B cell (primary cell): Measurements from ENCODE around the gene AFF2. TPM values are rescaled to one million over a fixed set of nuclear protein-coding genes. Genes with fewer than 3 reads are reported as not detected.

Source experiments
- ATAC-seq: fragments of 200-7000 bp; cut with Tn5 transposase; one replicate; pipeline ENCODE4 v1.10.0; 2021; ENCODE audit warnings: low read depth, mild to moderate bottlenecking, moderate number of reproducible peaks, moderate library complexity
- CTCF ChIA-PET: fragments of 350-600 bp; sonication (Branson Sonifier 250); formaldehyde crosslinking; loops from one replicate; lab custom pipeline; 2021; ENCODE audit warnings: antibody characterized with exemption, inconsistent platforms; lab: Charles Lee
- POLR2A ChIA-PET: fragments of 350-600 bp; sonication (Branson Sonifier 250); formaldehyde crosslinking; loops from one replicate; lab custom pipeline; 2021; ENCODE audit warnings: antibody characterized with exemption; lab: Charles Lee
- DNase-seq: peaks from one replicate; pipeline ENCODE4 v3.0.0; 2013
- H2AFZ ChIP-seq: 2 replicates; pipeline ENCODE4 v1.6.1; 2012; ENCODE audit warnings: mild to moderate bottlenecking, low read depth, low read length; ENCODE audit not compliant: insufficient read depth, poor library complexity, severe bottlenecking
- H3K27ac ChIP-seq, 2 donors: 1 replicate in 1 of 2; 2 replicates in 1 of 2; pipeline ENCODE4 v1.5.1; 2012 to 2013; ENCODE audit warnings: low read length in 2 of 2, mild to moderate bottlenecking in 2 of 2, moderate library complexity in 1 of 2
- H3K27me3 ChIP-seq, 4 experiments: fragments of 200-600 bp in 1 of 4; sonication (generic) in 1 of 4; replicated peaks in 1 of 4; 1 replicate in 2 of 4; 2 replicates in 2 of 4; pipeline versions ENCODE4 v1.6.1 to v1.7.0; 2013 to 2016; ENCODE audit warnings: low read length in 3 of 4, mild to moderate bottlenecking in 2 of 4, mixed read lengths in 1 of 4, moderate library complexity in 1 of 4; ENCODE audit not compliant: insufficient read depth in 4 of 4, control insufficient read depth in 3 of 4; ENCODE audit errors: control extremely low read depth in 1 of 4
- H3K36me3 ChIP-seq, 2 experiments: replicated peaks in 1 of 2; 1 replicate in 1 of 2; 2 replicates in 1 of 2; pipeline versions ENCODE4 v1.6.1 to v1.7.1; 2013; ENCODE audit warnings: low read length in 1 of 2; ENCODE audit not compliant: insufficient read depth in 2 of 2, control insufficient read depth in 1 of 2; ENCODE audit errors: control extremely low read depth in 1 of 2, extremely low read depth in 1 of 2
- H3K4me1 ChIP-seq, 2 donors: fragments of 200-600 bp in 1 of 2; sonication (generic) in 1 of 2; 1 replicate in 1 of 2; 2 replicates in 1 of 2; pipeline versions ENCODE4 v1.5.1 to v1.6.1; 2013 to 2017; ENCODE audit warnings: low read length in 2 of 2; ENCODE audit not compliant: control insufficient read depth in 2 of 2, insufficient read depth in 2 of 2
- H3K4me2 ChIP-seq: replicated peaks from 2 replicates; pipeline ENCODE3; 2012; ENCODE audit warnings: mild to moderate bottlenecking, low read depth, low read length; ENCODE audit not compliant: poor library complexity, severe bottlenecking
- H3K4me3 ChIP-seq, 5 experiments: fragments of 200-600 bp in 1 of 5; sonication (generic) in 1 of 5; 1 replicate in 3 of 5; 2 replicates in 2 of 5; pipeline versions ENCODE4 v1.5.1 to v1.7.0; 2011 to 2016; ENCODE audit warnings: low read length in 4 of 5, mild to moderate bottlenecking in 4 of 5, low read depth in 2 of 5, control low read depth in 1 of 5, moderate library complexity in 1 of 5; ENCODE audit not compliant: insufficient read depth in 1 of 5; ENCODE audit errors: control extremely low read depth in 1 of 5, extremely low read depth in 1 of 5
- H3K79me2 ChIP-seq: fragments of 200-600 bp; sonication (generic); one replicate; pipeline ENCODE4 v1.6.0; 2016; ENCODE audit warnings: low read length; ENCODE audit not compliant: control insufficient read depth, insufficient read depth
- H3K9ac ChIP-seq: fragments of 200-600 bp; sonication (generic); 2 replicates; pipeline ENCODE4 v1.6.1; 2017; ENCODE audit warnings: mild to moderate bottlenecking, low read length, moderate library complexity
- H3K9me3 ChIP-seq, 3 donors: one replicate each; pipeline versions ENCODE4 v1.6.1 to v1.7.1; 2013; ENCODE audit warnings: low read length in 2 of 3; ENCODE audit not compliant: control insufficient read depth in 2 of 3, insufficient read depth in 1 of 3; ENCODE audit errors: control extremely low read depth in 1 of 3
- H4K20me1 ChIP-seq: 2 replicates; pipeline ENCODE4 v1.6.0; 2012; ENCODE audit warnings: mild to moderate bottlenecking, low read length; ENCODE audit not compliant: insufficient read depth, control insufficient read depth, poor library complexity, severe bottlenecking
- H3K27ac Mint-ChIP-seq: one replicate; pipeline ENCODE4 v1.8.0; 2021; ENCODE audit warnings: mixed read lengths
- H3K27me3 Mint-ChIP-seq: one replicate; pipeline ENCODE4 v1.8.0; 2021; ENCODE audit warnings: mixed read lengths
- H3K4me1 Mint-ChIP-seq: one replicate; pipeline ENCODE4 v1.8.0; 2021; ENCODE audit warnings: mixed read lengths
- H3K4me3 Mint-ChIP-seq: one replicate; pipeline ENCODE4 v1.8.0; 2021; ENCODE audit warnings: mixed read lengths
- H3K9me3 Mint-ChIP-seq: one replicate; pipeline ENCODE4 v1.8.0; 2022; ENCODE audit warnings: mixed read lengths; ENCODE audit not compliant: insufficient read depth
- CTCF ChIP-seq: fragments of 200-600 bp; IDR thresholded peaks from one replicate; pipeline ENCODE4 v1.8.0; 2022; ENCODE audit warnings: antibody characterized with exemption, mild to moderate bottlenecking
- EZH2 ChIP-seq: IDR thresholded peaks from 2 replicates; pipeline ENCODE4 v1.6.1; 2012; ENCODE audit warnings: borderline replicate concordance, low read depth, mild to moderate bottlenecking, moderate library complexity, low read length; ENCODE audit not compliant: insufficient read depth, poor library complexity, severe bottlenecking
- WGBS: methylation state at CpG from one replicate; pipeline ENCODE4 v1.1.5; 2013; ENCODE audit warnings: missing lambda C conversion rate; ENCODE audit not compliant: insufficient coverage; 5-methylcytosine and 5-hydroxymethylcytosine counted together
- intact Hi-C: fragments of 100-400 bp; cut with micrococcal nuclease; formaldehyde crosslinking; loops from one replicate; pipeline ENCODE4 v1.10.0; 2022
- polyA plus RNA-seq: library from polyadenylated mRNA; depleted of rRNA; stranded (reverse); fragments of >200 nt; gene quantifications from 2 replicates; pipeline ENCODE4 v1.2.3, GENCODE V29; 2012
- total RNA-seq, 2 donors: library from RNA; stranded (reverse); fragments of 120-200 nt in 1 of 2; gene quantifications; 1 replicate in 1 of 2; 2 replicates in 1 of 2; pipeline versions ENCODE4 v1.2.3 to v1.2.4, GENCODE V29; 2013 to 2022

AFF2 gene
- total and polyA plus RNA-seq, 2 donors (not counting 1 experiment from before 2014, with no cell fraction given) = 0.06 to 12.0 TPM

- H3K27me3 Mint-ChIP-seq = no peaks in the 10 kb centered on the region
- Histone ChIP-seq H3K27ac (no peak overlapping the region), H4K20me1 (no peaks in the 10 kb centered on the region), H3K4me1 (peaks cover 26 to 27% of the 10 kb centered on the region in 2 donors), H3K27me3 (no peaks in the 10 kb centered on the region), H3K4me3 (no peak overlapping the region), H3K36me3 (no peaks in the 10 kb centered on the region), H2AFZ (no peak overlapping the region), H3K79me2 (no peaks in the 10 kb centered on the region), H3K4me2 (no peak overlapping the region), H3K9ac (no peak overlapping the region), H3K9me3 (no peaks in the 10 kb centered on the region)
- no peak for TF ChIP-seq EZH2
- no peak for TF ChIP-seq CTCF
- POLR2A ChIA-PET = interaction anchor here (0.7 kb wide), 2 partner anchors 22 to 84 kb away, joined by 4 to 5 read pairs; no protein-coding TSS in a partner anchor
- H3K9me3 Mint-ChIP-seq = no peaks in the 10 kb centered on the region
- intact Hi-C loops = no loop called here
- ATAC-seq (no peak), DNase-seq (no peak)
- H3K4me1 Mint-ChIP-seq = peaks cover 46% of the 10 kb centered on the region
- CTCF ChIA-PET = interaction anchor here (2.7 kb wide), 1 partner anchor 10 kb away, joined by 8 read pairs; no protein-coding TSS in a partner anchor
- whole genome bisulfite sequencing = no CpG with 5 or more reads among the region's 1 CpG
- no peak overlapping the region for H3K4me3 Mint-ChIP-seq
- H3K27ac Mint-ChIP-seq = no peak overlapping the region
Observed at GRCh38 chrX:148540114-148540513, 39.7 kb downstream of the AFF2 start.

DNA sequence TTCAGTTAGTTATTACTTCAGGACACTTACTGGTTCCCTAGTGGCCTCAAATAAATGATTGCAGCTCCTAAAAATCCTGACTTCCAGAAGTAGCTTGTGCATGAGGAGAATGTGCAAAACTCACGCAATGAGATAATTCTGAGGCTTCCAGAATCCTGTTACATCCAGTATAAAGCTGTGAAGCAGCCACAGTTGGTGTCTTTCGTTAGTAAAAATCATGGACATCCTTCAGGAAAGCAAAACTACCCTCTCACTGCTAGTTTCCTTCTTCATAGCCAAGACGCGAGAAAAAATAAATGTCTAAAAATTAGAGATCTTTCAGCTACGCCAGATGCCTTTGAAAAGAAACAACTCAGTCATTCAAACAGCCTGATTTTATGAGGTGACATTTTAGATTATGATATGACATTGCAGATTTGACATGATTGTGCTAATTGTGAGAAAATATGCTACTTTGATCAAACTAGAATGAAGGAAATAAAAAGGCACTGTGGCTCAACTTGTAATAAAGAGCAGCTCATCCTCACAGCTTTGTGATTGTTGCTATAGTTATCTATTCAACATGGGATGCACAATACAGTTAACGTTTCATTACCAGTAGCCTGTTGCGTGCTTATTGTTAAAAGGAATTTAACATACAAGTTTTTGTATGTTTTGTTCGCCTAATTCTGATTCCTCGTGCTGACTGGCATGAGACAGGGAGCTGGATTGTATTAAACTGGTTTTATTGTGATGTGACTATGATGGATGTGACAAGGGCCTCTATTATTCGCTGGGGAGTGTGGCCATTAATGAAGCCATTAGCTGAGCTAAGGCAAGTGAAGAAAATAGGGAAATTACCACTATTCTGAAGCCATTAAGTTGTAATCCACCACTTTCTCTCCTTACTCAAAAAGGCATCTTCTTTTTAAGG is 40.5 kb downstream of the AFF2 start:
- no peaks in the 10 kb centered on the region for H3K27me3 Mint-ChIP-seq
- no peaks in the 10 kb centered on the region for H3K9me3 Mint-ChIP-seq
- TF ChIP-seq CTCF (no peak), EZH2 (no peak)
- DNase-seq (no peak), ATAC-seq (no peak)
- 100% methylated on average over 1 of the region's 10 CpGs for WGBS
- Histone ChIP-seq H3K27ac (no peak overlapping the region), H3K4me3 (no peak overlapping the region), H3K9me3 (no peaks in the 10 kb centered on the region), H3K36me3 (no peaks in the 10 kb centered on the region), H3K4me1 (peaks cover 26 to 27% of the 10 kb centered on the region in 2 donors), H4K20me1 (no peaks in the 10 kb centered on the region), H3K9ac (no peak overlapping the region), H3K27me3 (no peaks in the 10 kb centered on the region), H2AFZ (no peak overlapping the region), H3K79me2 (no peaks in the 10 kb centered on the region), H3K4me2 (no peak overlapping the region)
- CTCF ChIA-PET = interaction anchor here (2.7 kb wide), 1 partner anchor 11 kb away, joined by 8 read pairs; no protein-coding TSS in a partner anchor
- POLR2A ChIA-PET = interaction anchor here (0.7 kb wide), 1 partner anchor 21 kb away, joined by 5 read pairs; no protein-coding TSS in a partner anchor
- H3K4me3 Mint-ChIP-seq = no peak overlapping the region
- intact Hi-C loops = no loop called here
- peaks cover 46% of the 10 kb centered on the region for H3K4me1 Mint-ChIP-seq
- no peak overlapping the region for H3K27ac Mint-ChIP-seq
